ENCODE data around the gene ENAM.

GRCh38 chr4:70583952-70584834 is 44.4 kb upstream of the ENAM start:
- TF ChIP-seq CTCF (IDR thresholded peaks at IDR 0.05) (no peak), POLR2A (IDR thresholded peaks at IDR 0.05) (no peak)

Measured in thyroid gland (tissue), 4 donors.